Endothelial cell (in vitro differentiated cells): ENCODE results near the gene PSKH1. TPM values are rescaled to one million over a fixed set of nuclear protein-coding genes. Genes with fewer than 3 reads are reported as not detected.

Experiments
- DNase-seq: peaks from one replicate; pipeline ENCODE4 v3.0.0; 2021; ENCODE audit warnings: low spot score
- H3K27ac Mint-ChIP-seq: one replicate; pipeline ENCODE4 v1.8.0; 2021; ENCODE audit warnings: mixed read lengths, inconsistent platforms; ENCODE audit not compliant: unreplicated experiment
- H3K27me3 Mint-ChIP-seq: one replicate; pipeline ENCODE4 v1.8.0; 2021; ENCODE audit warnings: mild to moderate bottlenecking, moderate library complexity, mixed read lengths, inconsistent platforms; ENCODE audit not compliant: unreplicated experiment
- H3K36me3 Mint-ChIP-seq: one replicate; pipeline ENCODE4 v1.8.0; 2021; ENCODE audit warnings: mild to moderate bottlenecking, low read depth, mixed read lengths, inconsistent platforms; ENCODE audit not compliant: unreplicated experiment
- H3K4me1 Mint-ChIP-seq: one replicate; pipeline ENCODE4 v1.8.0; 2021; ENCODE audit warnings: mild to moderate bottlenecking, mixed read lengths, inconsistent platforms; ENCODE audit not compliant: unreplicated experiment
- H3K4me3 Mint-ChIP-seq: one replicate; pipeline ENCODE4 v1.8.0; 2021; ENCODE audit warnings: mild to moderate bottlenecking, mixed read lengths, inconsistent platforms; ENCODE audit not compliant: unreplicated experiment
- H3K9me3 Mint-ChIP-seq: one replicate; pipeline ENCODE4 v1.8.0; 2021; ENCODE audit warnings: mixed read lengths, inconsistent platforms; ENCODE audit not compliant: unreplicated experiment
- total RNA-seq: library from RNA; stranded (reverse); fragmentation: NEBNext Ultra II Directional; extraction: Animal tissue kit (Norgen Biotek cat#: 25700); gene quantifications from one replicate; pipeline ENCODE4 v1.2.1, GENCODE V29; 2021; ENCODE audit not compliant: unreplicated experiment
- TF ChIP-seq, protein P1 (sequence below): fragments of 200-600 bp; sonication (generic); IDR thresholded peaks from one replicate; pipeline ENCODE4 v1.5.0; 2021; ENCODE audit warnings: antibody characterized with exemption; ENCODE audit not compliant: unreplicated experiment

Gene PSKH1
- total RNA-seq, 1 donor from 2014 or later = 47.5 TPM

DNA sequence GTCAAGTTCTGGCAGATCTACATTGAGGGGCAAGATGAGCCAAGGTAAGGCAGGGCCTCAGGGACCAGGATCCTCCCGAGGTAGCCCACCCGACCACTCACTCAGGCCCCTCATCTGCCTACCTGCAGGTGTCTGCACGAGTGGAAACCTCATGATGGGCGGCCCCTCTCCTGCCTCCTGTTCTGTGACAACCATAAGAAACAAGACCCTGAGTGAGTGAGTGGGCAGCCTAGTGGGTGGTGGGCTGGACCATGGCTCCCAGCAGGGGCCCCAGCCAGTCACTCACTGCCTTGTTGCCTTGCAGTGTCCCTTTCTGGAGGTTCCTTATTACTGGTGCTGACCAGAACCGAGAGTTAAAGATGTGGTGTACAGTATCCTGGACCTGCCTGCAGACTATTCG lies 14.8 kb upstream of the PSKH1 start:
- Mint-ChIP-seq H3K36me3 (peaks cover 59% of the 10 kb centered on the region), H3K4me3 (no peak overlapping the region), H3K4me1 (peaks cover 26% of the 10 kb centered on the region), H3K9me3 (no peaks in the 10 kb centered on the region), H3K27me3 (peaks cover 14% of the 10 kb centered on the region), H3K27ac (no peak overlapping the region)
- DNase-seq = no peak
- TF ChIP-seq, protein P1, sequence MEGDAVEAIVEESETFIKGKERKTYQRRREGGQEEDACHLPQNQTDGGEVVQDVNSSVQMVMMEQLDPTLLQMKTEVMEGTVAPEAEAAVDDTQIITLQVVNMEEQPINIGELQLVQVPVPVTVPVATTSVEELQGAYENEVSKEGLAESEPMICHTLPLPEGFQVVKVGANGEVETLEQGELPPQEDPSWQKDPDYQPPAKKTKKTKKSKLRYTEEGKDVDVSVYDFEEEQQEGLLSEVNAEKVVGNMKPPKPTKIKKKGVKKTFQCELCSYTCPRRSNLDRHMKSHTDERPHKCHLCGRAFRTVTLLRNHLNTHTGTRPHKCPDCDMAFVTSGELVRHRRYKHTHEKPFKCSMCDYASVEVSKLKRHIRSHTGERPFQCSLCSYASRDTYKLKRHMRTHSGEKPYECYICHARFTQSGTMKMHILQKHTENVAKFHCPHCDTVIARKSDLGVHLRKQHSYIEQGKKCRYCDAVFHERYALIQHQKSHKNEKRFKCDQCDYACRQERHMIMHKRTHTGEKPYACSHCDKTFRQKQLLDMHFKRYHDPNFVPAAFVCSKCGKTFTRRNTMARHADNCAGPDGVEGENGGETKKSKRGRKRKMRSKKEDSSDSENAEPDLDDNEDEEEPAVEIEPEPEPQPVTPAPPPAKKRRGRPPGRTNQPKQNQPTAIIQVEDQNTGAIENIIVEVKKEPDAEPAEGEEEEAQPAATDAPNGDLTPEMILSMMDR = no peak

GRCh38 chr16:67878846-67879245 lies 14.2 kb upstream of the PSKH1 start:
- no peak for DNase-seq
- Mint-ChIP-seq H3K27me3 (peaks cover 12% of the 10 kb centered on the region), H3K4me1 (peaks cover 23% of the 10 kb centered on the region), H3K9me3 (no peaks in the 10 kb centered on the region), H3K4me3 (no peak overlapping the region), H3K36me3 (peaks cover 62% of the 10 kb centered on the region), H3K27ac (no peak overlapping the region)
- TF ChIP-seq, protein P1 = no peak

DNA sequence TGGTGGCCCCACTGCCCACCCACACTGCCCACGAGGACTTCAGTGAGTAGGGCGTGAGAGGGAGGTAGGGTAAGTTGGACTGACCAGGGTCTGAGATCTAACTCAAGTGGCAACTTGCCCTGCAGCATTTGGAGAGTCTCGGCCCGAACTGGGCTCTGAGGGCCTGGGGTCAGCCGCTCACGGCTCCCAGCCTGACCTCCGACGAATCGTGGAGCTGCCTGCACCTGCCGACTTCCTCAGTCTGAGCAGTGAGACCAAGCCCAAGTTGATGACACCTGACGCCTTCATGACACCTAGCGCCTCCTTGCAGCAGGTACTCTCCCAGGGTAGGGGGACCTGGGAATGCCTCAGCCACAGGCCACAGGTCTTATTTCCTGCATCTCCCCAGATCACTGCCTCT lies 13.6 kb upstream of the PSKH1 start:
- Mint-ChIP-seq H3K4me1 (peaks cover 18% of the 10 kb centered on the region), H3K27me3 (peaks cover 11% of the 10 kb centered on the region), H3K9me3 (no peaks in the 10 kb centered on the region), H3K27ac (no peak overlapping the region), H3K36me3 (peaks cover 64% of the 10 kb centered on the region), H3K4me3 (no peak overlapping the region)
- TF ChIP-seq, protein P1 = no peak
- DNase-seq = no peak

- peaks cover 11% of the 10 kb centered on the region for H3K27me3 Mint-ChIP-seq
- no peak for DNase-seq
- H3K4me1 Mint-ChIP-seq = peaks cover 16% of the 10 kb centered on the region
- H3K27ac Mint-ChIP-seq = no peak overlapping the region
- H3K4me3 Mint-ChIP-seq = peak overlapping the region; percentile 79
- peaks cover 65% of the 10 kb centered on the region for H3K36me3 Mint-ChIP-seq
- TF ChIP-seq, protein P1 = no peak
- no peaks in the 10 kb centered on the region for H3K9me3 Mint-ChIP-seq
Observed at GRCh38 chr16:67879936-67880335, 13.1 kb upstream of the PSKH1 start.

GRCh38 chr16:67880584-67880983 lies 12.5 kb upstream of the PSKH1 start:
- no peaks in the 10 kb centered on the region for H3K9me3 Mint-ChIP-seq
- TF ChIP-seq, protein P1 = no peak
- H3K36me3 Mint-ChIP-seq = peaks cover 59% of the 10 kb centered on the region
- peak overlapping the region; percentile 79 for H3K4me3 Mint-ChIP-seq
- H3K27ac Mint-ChIP-seq = peak overlapping the region; percentile 18
- H3K27me3 Mint-ChIP-seq = peaks cover 8% of the 10 kb centered on the region
- peaks cover 10% of the 10 kb centered on the region for H3K4me1 Mint-ChIP-seq
- DNase-seq = no peak
